Bronchus fibroblast of lung (primary cell): ENCODE data around the gene MYO9B. TPM values are rescaled to one million over a fixed set of nuclear protein-coding genes. Genes with fewer than 3 reads are reported as not detected.

Experiments
- total RNA-seq: library from RNA; depleted of rRNA; stranded (reverse); fragments of >200 nt; gene quantifications from 2 replicates; pipeline ENCODE4 v1.2.3, GENCODE V29; 2015

The MYO9B gene
- total RNA-seq = 48.4 and 52.9 TPM in 2 replicates

GRCh38 chr19:17075035-17075863 lies at the start of gene MYO9B, which contains the start of gene HAUS8:
MYO9B (plus strand) TSS chr19:17075777; CDS start chr19:17101718, 25,941 bp downstream.
HAUS8 (minus strand) TSS chr19:17075452; CDS start chr19:17075422, 30 bp downstream.

DNA sequence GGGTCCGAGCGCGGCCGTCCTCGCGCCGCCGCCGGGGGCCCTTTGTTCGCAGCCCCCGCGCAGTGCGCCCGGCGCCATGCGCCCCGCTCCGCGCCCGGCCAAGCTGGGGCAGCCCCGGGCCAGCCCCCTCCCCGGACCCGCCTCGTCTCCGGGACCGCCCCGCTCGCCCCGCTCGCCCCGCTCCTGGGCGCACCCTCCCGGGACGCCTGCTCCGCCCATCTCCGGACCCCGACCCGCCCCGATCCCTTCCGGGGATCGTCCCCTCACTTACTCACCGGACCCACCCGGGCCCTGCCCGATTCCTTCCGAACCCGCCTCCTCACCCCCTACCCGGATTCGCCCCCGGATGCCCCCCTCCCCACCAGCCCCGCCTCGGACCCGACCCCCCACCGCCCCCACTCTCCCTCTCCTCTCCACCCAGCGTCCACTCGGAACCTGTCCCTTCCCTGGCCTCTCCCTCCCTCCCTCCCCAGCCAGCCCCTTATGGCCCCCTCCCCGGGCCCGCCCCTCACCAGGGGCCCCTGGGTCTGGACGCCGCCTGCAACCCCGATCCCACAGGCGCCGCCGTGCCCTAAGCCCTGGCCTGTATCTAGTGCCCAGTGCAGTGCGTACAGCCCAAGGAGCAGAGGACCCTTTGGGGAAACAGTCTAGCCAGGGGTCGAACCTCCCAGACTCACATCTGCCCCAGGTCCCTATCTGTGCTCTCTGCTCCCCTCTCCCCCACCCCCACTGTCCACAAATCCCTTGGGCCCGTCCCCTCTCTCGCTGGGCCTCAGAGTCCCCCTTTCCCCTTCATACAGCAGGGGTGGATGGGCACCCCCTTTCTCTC lies 48.7 kb upstream of the MYO9B start, which contains the start of gene CPAMD8:
CPAMD8 (minus strand) TSS at position 105 of the 829 bp plus-strand sequence. CDS start 168 bp downstream, outside the sequence.

DNA sequence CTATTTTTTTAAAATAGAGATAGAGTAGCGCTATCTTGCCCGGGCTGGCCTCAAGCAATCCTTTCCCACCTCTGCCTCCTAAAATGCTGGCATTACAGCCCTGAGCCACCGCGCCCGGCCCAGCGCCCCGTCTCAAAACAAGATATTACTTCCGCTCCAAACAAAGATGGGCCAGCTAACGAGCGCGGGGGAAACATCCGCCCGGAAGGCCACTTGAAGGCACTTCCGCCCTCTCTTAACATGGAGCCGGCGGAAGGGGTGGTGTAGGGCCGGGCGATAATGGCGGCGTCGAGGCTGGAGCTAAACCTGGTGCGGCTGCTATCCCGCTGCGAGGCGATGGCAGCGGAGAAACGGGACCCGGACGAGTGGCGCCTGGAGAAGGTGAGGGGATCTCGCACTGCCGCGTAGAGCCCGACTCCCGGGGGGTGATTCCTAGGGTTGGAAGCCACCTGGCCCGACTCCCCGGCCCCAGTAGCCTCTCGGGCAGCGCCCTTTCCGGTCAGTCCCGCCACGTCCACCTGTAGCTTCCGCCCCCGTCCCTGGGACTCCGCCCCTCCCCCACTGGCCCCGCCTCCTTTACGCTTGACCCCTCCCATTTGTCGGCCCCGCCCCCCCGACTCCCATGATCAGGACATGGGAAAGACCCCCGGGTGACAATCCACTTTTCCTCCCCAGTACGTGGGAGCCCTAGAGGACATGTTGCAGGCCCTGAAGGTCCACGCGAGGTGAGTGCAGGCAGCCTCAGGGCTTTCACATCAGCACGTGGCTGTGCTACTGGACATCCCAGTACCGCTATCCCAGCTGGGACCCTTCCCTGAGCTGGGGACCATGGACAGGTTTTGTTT lies 139.8 kb downstream of the MYO9B start, which contains the start of gene USE1:
USE1 (plus strand) TSS at position 231 of the 845 bp plus-strand sequence; CDS start at position 280, 49 bp downstream.

DNA sequence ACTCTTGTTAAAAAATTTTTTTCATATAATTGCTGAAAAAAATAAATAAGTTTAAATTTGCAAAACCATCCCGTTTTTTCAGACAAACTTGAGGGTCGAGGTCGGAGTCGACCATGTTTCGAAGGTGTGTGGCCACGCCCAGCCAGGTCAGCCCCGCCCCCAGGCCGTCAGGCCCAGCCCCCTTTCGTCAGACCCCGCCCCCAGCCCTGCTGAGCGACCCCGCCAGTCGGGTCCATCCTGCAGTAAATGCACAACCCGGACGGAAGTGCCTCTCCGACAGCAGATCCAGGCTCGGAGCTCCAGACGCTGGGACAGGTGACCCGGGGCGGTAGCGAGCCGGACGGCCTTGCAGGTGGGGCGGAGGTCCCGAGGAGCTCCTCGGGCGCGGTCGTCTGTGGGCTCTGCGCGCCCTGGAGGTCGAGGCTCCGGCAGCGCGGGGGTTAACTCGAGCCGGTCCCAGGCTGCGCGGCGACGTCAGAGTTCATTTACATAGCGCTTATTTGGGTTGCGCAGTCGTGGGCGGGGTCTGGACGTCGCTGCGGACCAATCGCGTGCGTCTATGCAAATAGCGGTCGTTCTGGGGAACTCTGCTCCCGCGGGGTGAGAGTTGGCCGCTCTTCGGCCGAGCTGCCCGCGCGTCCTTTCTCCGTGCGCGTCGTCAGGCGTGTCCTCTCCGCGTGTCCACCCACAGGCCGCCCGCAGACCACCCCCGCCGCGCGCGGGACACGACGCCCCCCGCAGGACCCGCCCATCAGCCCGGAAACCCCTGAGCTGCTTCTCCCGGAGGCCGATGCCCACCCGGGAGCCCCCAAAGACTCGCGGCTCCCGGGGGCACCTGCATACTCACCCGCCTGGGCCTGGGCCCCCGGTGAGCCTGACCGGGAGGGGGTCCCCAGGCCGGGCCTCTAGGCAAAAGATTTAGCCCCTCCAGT lies 150.7 kb downstream of the MYO9B start, which contains the start of gene OCEL1:
OCEL1 (plus strand) TSS at position 225 of the 932 bp plus-strand sequence; CDS start at position 247, 22 bp downstream.

GRCh38 chr19:17245535-17245984 lies 170.0 kb downstream of the MYO9B start, which contains the start of gene NR2F6:
NR2F6 (minus strand) TSS chr19:17245919; CDS start chr19:17245220, 699 bp downstream.

Other genes with a start within 250 kb of the MYO9B start
- gene SIN3B, start 246.4 kb upstream of the MYO9B start, total RNA-seq = 13.5 and 16.0 TPM in 2 replicates
- gene F2RL3, start 186.8 kb upstream of the MYO9B start, total RNA-seq = not detected in 2 replicates
- gene CPAMD8, start 49.0 kb upstream of the MYO9B start, total RNA-seq = 0.45 and 0.50 TPM in 2 replicates
- gene HAUS8, start 325 bp upstream of the MYO9B start, total RNA-seq = 11.9 and 12.4 TPM in 2 replicates
- 21.0 and 28.1 TPM in 2 replicates for gene USE1, start 139.6 kb downstream of the MYO9B start, total RNA-seq
- 4.7 and 5.1 TPM in 2 replicates for gene OCEL1, start 150.4 kb downstream of the MYO9B start, total RNA-seq
- gene NR2F6, start 170.1 kb downstream of the MYO9B start, total RNA-seq = 58.7 and 66.7 TPM in 2 replicates
- gene USHBP1, start 189.0 kb downstream of the MYO9B start, total RNA-seq = not detected in 2 replicates
- gene BABAM1, start 191.7 kb downstream of the MYO9B start, total RNA-seq = 114 and 121 TPM in 2 replicates
- 1.5 TPM in 2 replicates for gene ANKLE1, start 206.1 kb downstream of the MYO9B start, total RNA-seq
- gene ABHD8, start 227.6 kb downstream of the MYO9B start, total RNA-seq = 16.5 and 18.3 TPM in 2 replicates
- gene MRPL34, start 230.1 kb downstream of the MYO9B start, total RNA-seq = 94.0 and 119 TPM in 2 replicates
- gene DDA1, start 233.8 kb downstream of the MYO9B start, total RNA-seq = 30.3 and 41.0 TPM in 2 replicates